Endothelial cell of umbilical vein (primary cell): ENCODE data around the gene ZC3HAV1L.
"Not testable (repeated sequence)": the region's sequence is repeated elsewhere in the genome, so short reads cannot be mapped to it uniquely, and the experiment has no call there.

Experiments
- GATA2 ChIP-seq: IDR thresholded peaks from 2 replicates; pipeline ENCODE4 v1.7.0; 2011; ENCODE audit warnings: low read depth, mild to moderate bottlenecking, moderate library complexity, mixed read lengths, low read length; ENCODE audit not compliant: insufficient read length, insufficient read depth
- JUN ChIP-seq: IDR thresholded peaks from 2 replicates; pipeline ENCODE4 v1.6.1; 2011; ENCODE audit warnings: borderline replicate concordance, low read depth; ENCODE audit not compliant: insufficient read length, insufficient read depth
- POLR2A ChIP-seq: IDR thresholded peaks from 2 replicates; pipeline ENCODE4 v1.6.1; 2012; ENCODE audit warnings: low read depth, mild to moderate bottlenecking, control low read depth, low read length
- POLR2AphosphoS5 ChIP-seq: IDR thresholded peaks from 2 replicates; pipeline ENCODE4 v1.6.1; 2012; ENCODE audit warnings: low read depth, mild to moderate bottlenecking, control low read depth, low read length, moderate library complexity; ENCODE audit not compliant: insufficient read depth
- TF ChIP-seq, protein P1 (sequence below), 2 donors: IDR thresholded peaks; 1 replicate in 1 of 2; 2 replicates in 1 of 2; pipeline ENCODE4 v1.5.1; 2011; ENCODE audit warnings: low read length in 2 of 2, mild to moderate bottlenecking in 2 of 2, moderate library complexity in 2 of 2, control low read depth in 1 of 2, inconsistent platforms in 1 of 2, low read depth in 1 of 2; ENCODE audit not compliant: insufficient read depth in 1 of 2; ENCODE audit errors: extremely low read depth in 1 of 2

- TF ChIP-seq, protein P1, sequence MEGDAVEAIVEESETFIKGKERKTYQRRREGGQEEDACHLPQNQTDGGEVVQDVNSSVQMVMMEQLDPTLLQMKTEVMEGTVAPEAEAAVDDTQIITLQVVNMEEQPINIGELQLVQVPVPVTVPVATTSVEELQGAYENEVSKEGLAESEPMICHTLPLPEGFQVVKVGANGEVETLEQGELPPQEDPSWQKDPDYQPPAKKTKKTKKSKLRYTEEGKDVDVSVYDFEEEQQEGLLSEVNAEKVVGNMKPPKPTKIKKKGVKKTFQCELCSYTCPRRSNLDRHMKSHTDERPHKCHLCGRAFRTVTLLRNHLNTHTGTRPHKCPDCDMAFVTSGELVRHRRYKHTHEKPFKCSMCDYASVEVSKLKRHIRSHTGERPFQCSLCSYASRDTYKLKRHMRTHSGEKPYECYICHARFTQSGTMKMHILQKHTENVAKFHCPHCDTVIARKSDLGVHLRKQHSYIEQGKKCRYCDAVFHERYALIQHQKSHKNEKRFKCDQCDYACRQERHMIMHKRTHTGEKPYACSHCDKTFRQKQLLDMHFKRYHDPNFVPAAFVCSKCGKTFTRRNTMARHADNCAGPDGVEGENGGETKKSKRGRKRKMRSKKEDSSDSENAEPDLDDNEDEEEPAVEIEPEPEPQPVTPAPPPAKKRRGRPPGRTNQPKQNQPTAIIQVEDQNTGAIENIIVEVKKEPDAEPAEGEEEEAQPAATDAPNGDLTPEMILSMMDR (IDR thresholded peaks at IDR 0.05; ENCODE audit: extremely low read depth in 1 of 2, insufficient read depth in 1 of 2, low read depth in 1 of 2, low read length in 2 of 2): not testable (repeated sequence)
- not testable (repeated sequence) for TF ChIP-seq POLR2AphosphoS5, JUN, POLR2A, GATA2
Observed at GRCh38 chr7:139077706-139078105, 41.9 kb upstream of the ZC3HAV1L start.
